GM18498 (cell line): Measurements from ENCODE around the gene TMEM203.
A peak's percentile ranks its signal among the peaks of the same experiment; 100 is the strongest.

Source experiments
- ATAC-seq: cut with Tn5 transposase; IDR thresholded peaks from one replicate; pipeline ENCODE4 v1.9.1; 2021; ENCODE audit warnings: mild to moderate bottlenecking, moderate library complexity; ENCODE audit not compliant: unreplicated experiment

The TMEM203 gene

GRCh38 chr9:137198051-137198901 is 7.2 kb downstream of the TMEM203 start:
- ATAC-seq: no peak

GRCh38 chr9:137195525-137196220 is 9.8 kb downstream of the TMEM203 start:
- no peak for ATAC-seq

- ATAC-seq: no peak
Observed at GRCh38 chr9:137194909-137195308, 10.5 kb downstream of the TMEM203 start.

- ATAC-seq: no peak
Observed at GRCh38 chr9:137194388-137194787, 11.1 kb downstream of the TMEM203 start.

GRCh38 chr9:137193771-137194170 is 11.7 kb downstream of the TMEM203 start:
- ATAC-seq: no peak

GRCh38 chr9:137192859-137193258 is 12.6 kb downstream of the TMEM203 start:
- ATAC-seq: no peak

GRCh38 chr9:137192448-137192780 is 13.0 kb downstream of the TMEM203 start:
- ATAC-seq: no peak

- ATAC-seq: no peak
Observed at GRCh38 chr9:137191691-137192447, 13.6 kb downstream of the TMEM203 start.

GRCh38 chr9:137191245-137191644 is 14.2 kb downstream of the TMEM203 start:
- no peak for ATAC-seq

GRCh38 chr9:137190315-137190856 is 15.1 kb downstream of the TMEM203 start:
- ATAC-seq: no peak

GRCh38 chr9:137189297-137190295 is 15.9 kb downstream of the TMEM203 start:
- no peak for ATAC-seq

GRCh38 chr9:137188490-137189296 is 16.8 kb downstream of the TMEM203 start, which contains the start of the genes ANAPC2 and SSNA1:
TSS of gene ANAPC2 (minus strand) at chr9:137188560. CDS start at chr9:137188532, 28 bp downstream.
TSS of gene SSNA1 (plus strand) at chr9:137188676. CDS start at chr9:137188727, 51 bp downstream.
- ATAC-seq: peak; percentile 79

GRCh38 chr9:137188086-137188489 is 17.4 kb downstream of the TMEM203 start:
- ATAC-seq: no peak

GRCh38 chr9:137187386-137187785 is 18.1 kb downstream of the TMEM203 start:
- ATAC-seq: no peak

GRCh38 chr9:137186385-137186784 is 19.1 kb downstream of the TMEM203 start:
- no peak for ATAC-seq

- no peak for ATAC-seq
Observed at GRCh38 chr9:137185921-137186320, 19.5 kb downstream of the TMEM203 start.

- ATAC-seq: no peak
Observed at GRCh38 chr9:137184881-137185660, 20.4 kb downstream of the TMEM203 start.

GRCh38 chr9:137183980-137184595 is 21.4 kb downstream of the TMEM203 start:
- ATAC-seq: no peak
